Muscle layer of colon (tissue), 2 donors: ENCODE measurements around the gene CACNA1I.

Experiments
- H3K27ac ChIP-seq: one replicate; pipeline ENCODE4 v1.7.0; 2013; ENCODE audit warnings: low read depth, mild to moderate bottlenecking, low read length, moderate library complexity
- H3K27me3 ChIP-seq, 2 donors: one replicate each; pipeline ENCODE4 v1.7.0; 2013; ENCODE audit warnings: low read length in 2 of 2, mild to moderate bottlenecking in 2 of 2; ENCODE audit not compliant: insufficient read depth in 2 of 2, control insufficient read depth in 1 of 2
- H3K36me3 ChIP-seq: one replicate; pipeline ENCODE4 v1.7.0; 2013; ENCODE audit warnings: mild to moderate bottlenecking, low read length; ENCODE audit not compliant: insufficient read depth
- H3K4me1 ChIP-seq: one replicate; pipeline ENCODE4 v1.7.0; 2013; ENCODE audit warnings: mild to moderate bottlenecking, low read length; ENCODE audit not compliant: insufficient read depth
- H3K4me3 ChIP-seq, 2 donors: one replicate each; pipeline ENCODE4 v1.7.0; 2013; ENCODE audit warnings: low read length in 2 of 2, low read depth in 1 of 2, mild to moderate bottlenecking in 1 of 2, moderate library complexity in 1 of 2
- H3K9ac ChIP-seq: one replicate; pipeline ENCODE4 v1.7.0; 2013; ENCODE audit warnings: low read length
- H3K9me3 ChIP-seq: one replicate; pipeline ENCODE4 v1.7.0; 2013; ENCODE audit warnings: mild to moderate bottlenecking, low read length
- donor health status: abdominal sarcoma.
- donor health status: Adenocarcinoma of cecum.

CACNA1I gene

GRCh38 chr22:39723899-39724351 is 153.4 kb downstream of the CACNA1I start:
- Histone ChIP-seq H3K4me1 (no peaks in the 10 kb centered on the region), H3K9ac (no peak overlapping the region), H3K9me3 (no peaks in the 10 kb centered on the region), H3K27ac (no peak overlapping the region), H3K4me3 (no peak overlapping the region), H3K27me3 (peaks cover 0 to 3% of the 10 kb centered on the region in 2 donors), H3K36me3 (no peaks in the 10 kb centered on the region)

- Histone ChIP-seq H3K27me3 (peaks cover 0 to 3% of the 10 kb centered on the region in 2 donors), H3K4me3 (no peak overlapping the region), H3K27ac (no peak overlapping the region), H3K4me1 (no peaks in the 10 kb centered on the region), H3K9ac (no peak overlapping the region), H3K36me3 (no peaks in the 10 kb centered on the region), H3K9me3 (no peaks in the 10 kb centered on the region)
Observed at GRCh38 chr22:39724390-39724789, 153.8 kb downstream of the CACNA1I start.

- no peaks in the 10 kb centered on the region for H3K9me3 ChIP-seq
- peaks cover 0 to 3% of the 10 kb centered on the region in 2 donors for H3K27me3 ChIP-seq
- H3K27ac ChIP-seq: no peak overlapping the region
- no peak overlapping the region for H3K9ac ChIP-seq
- no peak overlapping the region for H3K4me3 ChIP-seq
- H3K36me3 ChIP-seq: no peaks in the 10 kb centered on the region
- H3K4me1 ChIP-seq: no peaks in the 10 kb centered on the region
Observed at GRCh38 chr22:39724857-39725256, 154.3 kb downstream of the CACNA1I start.

- Histone ChIP-seq H3K9ac (no peak overlapping the region), H3K4me1 (no peaks in the 10 kb centered on the region), H3K4me3 (no peak overlapping the region), H3K36me3 (no peaks in the 10 kb centered on the region), H3K27me3 (no peaks in the 10 kb centered on the region), H3K9me3 (no peaks in the 10 kb centered on the region), H3K27ac (no peak overlapping the region)
Observed at GRCh38 chr22:39725351-39726035, 154.9 kb downstream of the CACNA1I start.

DNA sequence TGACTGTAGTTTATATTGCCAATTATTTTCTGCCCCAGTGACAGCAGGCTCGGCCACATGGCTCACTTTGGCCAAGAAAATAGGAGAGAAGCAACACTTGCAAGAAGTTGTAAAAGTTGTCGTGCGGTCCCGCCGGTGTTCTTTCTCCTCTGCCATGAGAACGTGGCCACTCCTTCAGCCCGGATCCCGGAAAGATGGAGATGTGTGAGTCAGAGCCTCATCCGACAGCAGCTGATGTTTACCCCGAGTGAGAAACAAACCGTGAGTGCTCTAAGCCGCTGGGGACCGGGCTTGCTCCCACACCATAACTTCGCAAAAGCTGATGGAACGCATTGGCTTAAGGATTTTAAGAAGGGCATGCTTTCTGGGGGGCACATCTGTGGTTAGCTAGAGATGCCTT is 157.0 kb downstream of the CACNA1I start:
- Histone ChIP-seq H3K9ac (no peak overlapping the region), H3K4me3 (no peak overlapping the region), H3K36me3 (no peaks in the 10 kb centered on the region), H3K27ac (no peak overlapping the region), H3K4me1 (no peaks in the 10 kb centered on the region), H3K9me3 (no peaks in the 10 kb centered on the region), H3K27me3 (peaks cover 0 to 4% of the 10 kb centered on the region in 2 donors)

DNA sequence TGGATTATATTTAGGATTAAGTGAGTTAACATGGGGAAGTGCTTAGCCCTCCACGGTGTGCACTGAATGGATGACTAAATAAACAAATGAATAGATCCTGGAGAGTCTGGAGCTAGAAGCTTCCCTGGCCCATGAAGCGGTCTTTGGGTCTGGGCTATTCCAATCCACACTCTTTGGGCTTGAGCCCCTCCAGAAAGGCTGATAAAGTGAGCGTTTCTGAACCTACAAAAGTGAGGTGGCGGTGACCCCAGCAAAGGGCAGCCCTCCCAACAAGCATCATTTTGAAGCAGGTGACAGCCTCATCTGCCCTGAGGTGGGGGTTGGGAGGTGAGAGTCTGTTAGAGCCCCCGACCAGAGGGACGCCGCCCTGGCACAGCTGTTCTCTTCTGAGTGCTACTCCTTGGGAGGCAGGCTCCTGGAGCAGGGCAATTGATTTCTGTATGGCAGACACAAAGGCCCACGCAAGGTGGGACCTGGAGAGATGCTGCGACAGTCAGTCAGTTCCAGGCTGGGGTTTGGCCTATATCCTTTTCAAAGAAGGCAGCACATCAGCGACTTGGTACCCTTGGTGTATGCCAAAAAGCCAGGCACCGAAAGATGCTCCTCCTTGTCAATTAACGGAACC is 157.8 kb downstream of the CACNA1I start:
- Histone ChIP-seq H3K36me3 (no peaks in the 10 kb centered on the region), H3K27me3 (peaks cover 0 to 7% of the 10 kb centered on the region in 2 donors), H3K4me1 (no peaks in the 10 kb centered on the region), H3K4me3 (no peak overlapping the region), H3K9me3 (no peaks in the 10 kb centered on the region), H3K9ac (no peak overlapping the region), H3K27ac (no peak overlapping the region)

GRCh38 chr22:39729141-39729934 is 158.8 kb downstream of the CACNA1I start:
- Histone ChIP-seq H3K27me3 (peaks cover 0 to 9% of the 10 kb centered on the region in 2 donors), H3K4me3 (no peak overlapping the region), H3K9ac (no peak overlapping the region), H3K27ac (no peak overlapping the region), H3K4me1 (no peaks in the 10 kb centered on the region), H3K9me3 (no peaks in the 10 kb centered on the region), H3K36me3 (no peaks in the 10 kb centered on the region)

- no peaks in the 10 kb centered on the region for H3K4me1 ChIP-seq
- H3K9me3 ChIP-seq: no peaks in the 10 kb centered on the region
- H3K27ac ChIP-seq: no peak overlapping the region
- no peak overlapping the region for H3K9ac ChIP-seq
- no peaks in the 10 kb centered on the region for H3K36me3 ChIP-seq
- H3K27me3 ChIP-seq: peaks cover 6 to 9% of the 10 kb centered on the region in 2 donors
- H3K4me3 ChIP-seq: no peak overlapping the region
Observed at GRCh38 chr22:39731481-39731880, 160.9 kb downstream of the CACNA1I start.

GRCh38 chr22:39731881-39732555 is 161.5 kb downstream of the CACNA1I start:
- Histone ChIP-seq H3K27me3 (peaks cover 6 to 9% of the 10 kb centered on the region in 2 donors), H3K27ac (no peak overlapping the region), H3K9me3 (no peaks in the 10 kb centered on the region), H3K9ac (no peak overlapping the region), H3K4me1 (no peaks in the 10 kb centered on the region), H3K4me3 (no peak overlapping the region), H3K36me3 (no peaks in the 10 kb centered on the region)

DNA sequence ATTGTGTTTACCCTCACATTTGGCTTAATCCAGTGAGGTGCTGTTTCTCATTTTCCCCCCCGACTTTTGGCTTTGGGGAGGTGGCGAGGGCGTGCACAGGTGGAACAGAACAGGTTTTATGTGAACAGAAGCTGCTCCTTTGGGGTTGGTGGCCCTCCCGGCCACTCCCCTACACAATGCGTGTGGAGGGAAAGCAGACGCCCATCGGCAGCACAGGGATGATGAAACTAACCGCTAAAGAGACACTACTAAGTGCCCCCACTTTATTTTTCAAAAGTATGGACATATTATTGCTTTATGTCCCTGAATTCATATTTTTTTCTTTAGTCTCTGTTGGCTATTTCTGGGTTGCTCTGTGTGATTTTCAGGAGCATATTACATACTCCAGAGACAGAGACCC is 162.1 kb downstream of the CACNA1I start:
- H3K9ac ChIP-seq: no peak overlapping the region
- peaks cover 6 to 9% of the 10 kb centered on the region in 2 donors for H3K27me3 ChIP-seq
- no peak overlapping the region for H3K27ac ChIP-seq
- H3K4me1 ChIP-seq: no peaks in the 10 kb centered on the region
- H3K36me3 ChIP-seq: no peaks in the 10 kb centered on the region
- H3K4me3 ChIP-seq: no peak overlapping the region
- no peaks in the 10 kb centered on the region for H3K9me3 ChIP-seq

GRCh38 chr22:39733191-39733590 is 162.6 kb downstream of the CACNA1I start:
- Histone ChIP-seq H3K9ac (no peak overlapping the region), H3K4me3 (no peak overlapping the region), H3K27me3 (peaks cover 6 to 9% of the 10 kb centered on the region in 2 donors), H3K9me3 (no peaks in the 10 kb centered on the region), H3K27ac (no peak overlapping the region), H3K36me3 (no peaks in the 10 kb centered on the region), H3K4me1 (no peaks in the 10 kb centered on the region)
